ENCODE data around the gene SEPTIN1.
A peak's percentile ranks its signal among the peaks of the same experiment; 100 is the strongest.

SEPTIN1 gene

GRCh38 chr16:30382111-30382881 lies at the start of gene SEPTIN1:
Gene SEPTIN1, minus strand, starts transcription at chr16:30382561. Its CDS starts 19 bp downstream, at chr16:30382542.
- no peak for DNase-seq

GRCh38 chr16:30430428-30430970 lies 48.1 kb upstream of the SEPTIN1 start:
- no peak for DNase-seq

- peak; percentile 96 to 97 for DNase-seq
Observed at GRCh38 chr16:30429678-30430427, 47.5 kb upstream of the SEPTIN1 start, which contains the start of gene DCTPP1. Gene DCTPP1, minus strand, starts transcription at chr16:30430030. Its CDS starts 50 bp downstream, at chr16:30429980.

- no peak for DNase-seq
Observed at GRCh38 chr16:30429418-30429677, 47.0 kb upstream of the SEPTIN1 start.

GRCh38 chr16:30428055-30428454 lies 45.7 kb upstream of the SEPTIN1 start:
- DNase-seq: no peak

- DNase-seq: no peak
Observed at GRCh38 chr16:30421010-30421409, 38.6 kb upstream of the SEPTIN1 start.

- no peak for DNase-seq
Observed at GRCh38 chr16:30418350-30419181, 36.2 kb upstream of the SEPTIN1 start.

DNA sequence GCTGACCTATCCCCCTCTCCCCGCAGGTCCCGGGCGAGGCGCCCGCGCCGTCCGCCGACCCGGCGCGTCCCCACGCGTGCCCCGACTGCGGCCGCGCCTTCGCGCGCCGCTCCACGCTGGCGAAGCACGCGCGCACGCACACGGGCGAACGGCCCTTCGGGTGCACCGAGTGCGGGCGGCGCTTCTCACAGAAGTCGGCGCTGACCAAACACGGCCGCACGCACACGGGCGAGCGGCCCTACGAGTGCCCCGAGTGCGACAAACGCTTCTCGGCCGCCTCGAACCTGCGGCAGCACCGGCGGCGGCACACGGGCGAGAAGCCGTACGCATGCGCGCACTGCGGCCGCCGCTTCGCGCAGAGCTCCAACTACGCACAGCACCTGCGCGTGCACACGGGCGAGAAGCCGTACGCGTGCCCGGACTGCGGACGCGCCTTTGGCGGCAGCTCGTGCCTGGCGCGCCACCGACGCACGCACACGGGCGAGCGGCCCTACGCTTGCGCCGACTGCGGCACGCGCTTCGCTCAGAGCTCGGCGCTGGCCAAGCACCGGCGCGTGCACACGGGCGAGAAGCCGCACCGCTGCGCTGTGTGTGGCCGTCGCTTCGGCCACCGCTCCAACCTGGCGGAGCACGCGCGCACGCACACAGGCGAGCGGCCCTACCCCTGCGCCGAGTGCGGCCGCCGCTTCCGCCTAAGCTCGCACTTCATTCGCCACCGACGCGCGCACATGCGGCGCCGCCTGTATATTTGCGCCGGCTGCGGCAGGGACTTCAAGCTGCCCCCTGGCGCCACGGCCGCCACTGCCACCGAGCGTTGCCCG lies 35.4 kb upstream of the SEPTIN1 start:
- DNase-seq: peak; percentile 39 to 40

- DNase-seq: no peak
Observed at GRCh38 chr16:30416624-30417528, 34.5 kb upstream of the SEPTIN1 start.

- no peak for DNase-seq
Observed at GRCh38 chr16:30416047-30416603, 33.8 kb upstream of the SEPTIN1 start.

DNA sequence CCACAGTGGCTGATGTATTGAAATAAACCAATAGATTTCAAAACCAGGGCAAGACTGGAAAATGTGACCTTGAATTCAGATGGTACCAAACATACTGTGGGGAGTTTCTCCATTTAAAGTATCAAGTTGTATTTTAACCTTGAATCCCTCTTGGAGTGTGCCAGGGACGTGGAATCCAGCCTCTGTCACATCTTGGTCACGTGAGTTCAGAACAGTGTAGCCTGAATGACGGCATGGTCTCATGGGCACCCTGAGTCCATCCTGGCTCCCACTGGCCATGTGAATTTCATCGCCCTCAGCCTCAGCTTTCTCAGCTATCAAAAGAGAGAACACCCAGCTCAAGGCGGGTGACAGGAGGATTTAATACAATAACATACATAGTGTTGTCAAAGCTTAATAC lies 31.8 kb upstream of the SEPTIN1 start:
- no peak for DNase-seq

DNA sequence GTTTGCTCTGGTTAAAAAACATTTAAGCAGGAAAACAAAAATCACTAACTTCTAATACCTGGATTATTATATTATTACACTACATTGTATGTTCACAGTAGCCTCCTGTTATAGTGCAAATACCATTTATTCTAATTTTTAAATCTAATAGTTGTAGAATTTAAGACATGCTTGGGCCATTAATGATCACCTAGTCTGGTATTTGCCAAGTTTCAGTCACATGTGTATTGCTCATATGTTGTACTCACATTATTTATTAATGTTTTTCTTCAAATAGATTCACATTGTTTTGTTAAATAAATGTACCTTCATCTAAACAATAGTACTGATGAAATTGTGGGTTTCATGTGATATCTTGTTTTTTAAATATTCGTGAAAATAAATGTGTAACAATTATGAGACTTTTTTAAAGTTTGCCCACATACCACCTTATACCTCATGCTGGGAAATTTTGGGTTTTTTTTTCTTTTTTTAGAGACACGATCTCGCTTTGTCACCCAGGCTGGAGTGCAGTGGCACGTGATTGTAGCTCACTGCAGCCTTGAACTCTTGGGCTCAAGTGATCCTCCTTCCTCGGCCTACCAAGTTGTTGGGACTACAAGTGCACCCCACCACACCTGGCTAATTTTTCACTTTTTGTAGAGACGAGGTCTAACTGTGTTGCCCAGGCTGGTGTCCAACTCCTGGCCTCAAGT lies 30.9 kb upstream of the SEPTIN1 start:
- no peak for DNase-seq

DNA sequence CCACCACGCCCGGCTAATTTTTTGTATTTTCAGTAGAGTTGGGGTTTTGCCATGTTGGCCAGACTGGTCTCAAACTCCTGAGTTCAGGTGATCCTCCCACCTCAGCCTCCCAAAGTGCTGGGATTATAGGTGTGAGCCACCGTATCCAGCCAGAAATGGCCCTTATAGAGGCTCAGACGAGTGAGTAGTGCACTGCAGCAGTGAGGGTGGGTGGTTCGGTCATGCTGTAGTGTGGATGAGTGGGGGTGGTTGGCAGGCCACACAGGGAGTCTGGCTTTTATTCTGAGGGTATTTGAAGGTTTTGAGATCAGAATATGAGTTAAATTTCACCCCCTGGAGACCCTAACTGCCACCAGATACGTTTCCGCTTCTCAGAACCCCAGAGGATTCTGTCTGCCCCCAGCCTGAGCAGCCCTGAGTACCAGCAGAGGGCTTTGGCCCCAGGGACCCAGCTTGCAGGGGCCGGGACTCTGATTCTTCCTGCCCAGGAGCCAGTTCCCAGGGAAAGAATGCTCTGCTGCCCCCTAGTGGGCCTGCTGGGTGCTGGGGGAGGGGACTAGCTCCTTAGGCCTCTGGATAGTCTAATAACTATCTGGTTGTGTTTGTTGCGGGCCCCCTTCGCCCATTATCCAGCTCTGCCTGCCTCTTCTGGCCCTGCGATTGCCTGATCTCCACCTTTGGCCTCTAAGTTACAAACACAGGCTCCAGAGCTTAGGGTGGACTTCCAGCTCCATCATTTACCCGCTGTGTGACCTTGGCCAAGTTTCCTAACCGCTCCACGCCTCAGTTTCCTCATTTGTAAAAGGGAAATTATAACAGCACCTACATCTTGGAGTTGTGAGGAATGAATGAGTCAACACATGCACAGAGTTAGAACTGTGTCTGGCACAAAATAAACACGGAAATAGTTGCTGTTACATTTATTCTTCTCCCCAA lies 27.0 kb upstream of the SEPTIN1 start:
- DNase-seq: peak; percentile 59 to 72

DNA sequence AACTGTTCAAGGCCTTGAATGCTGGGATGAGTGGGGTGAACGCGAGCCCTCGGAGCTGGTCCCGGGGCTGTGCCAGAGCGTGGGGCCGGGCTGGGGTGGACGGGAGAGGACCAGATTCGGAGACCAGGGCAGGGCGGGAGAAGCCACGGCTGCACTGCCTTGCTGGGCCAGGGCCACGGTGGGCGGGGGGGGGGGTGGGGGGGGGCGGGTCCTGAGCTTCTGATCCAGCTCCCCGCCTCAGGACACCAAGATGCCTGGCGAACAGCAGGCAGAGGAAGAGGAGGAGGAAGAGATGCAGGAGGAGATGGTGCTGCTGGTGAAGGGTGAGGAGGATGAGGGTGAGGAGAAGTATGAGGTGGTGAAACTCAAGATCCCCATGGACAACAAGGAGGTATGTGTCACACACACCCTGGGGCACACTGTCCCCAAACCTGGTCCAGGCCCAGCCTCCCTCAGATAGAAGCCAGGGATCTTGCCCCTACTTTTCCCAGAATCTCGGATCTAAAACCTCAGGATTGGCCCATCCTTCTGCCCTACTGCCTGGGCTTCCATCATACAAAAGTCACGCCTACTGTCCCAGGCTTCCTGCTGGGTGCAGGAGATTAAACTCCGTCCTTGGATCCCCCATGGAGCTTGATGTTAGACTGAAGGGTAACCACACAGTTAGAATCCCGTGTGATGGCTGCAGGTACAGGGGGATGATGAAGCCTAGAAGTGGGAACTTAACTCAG lies 25.6 kb upstream of the SEPTIN1 start:
- DNase-seq: no peak

- peak; percentile 60 to 61 for DNase-seq
Observed at GRCh38 chr16:30407102-30407803, 24.9 kb upstream of the SEPTIN1 start, which contains the start of gene ZNF771. Gene ZNF771, plus strand, starts transcription at chr16:30407606. Its CDS starts 448 bp downstream, at chr16:30408054.

DNA sequence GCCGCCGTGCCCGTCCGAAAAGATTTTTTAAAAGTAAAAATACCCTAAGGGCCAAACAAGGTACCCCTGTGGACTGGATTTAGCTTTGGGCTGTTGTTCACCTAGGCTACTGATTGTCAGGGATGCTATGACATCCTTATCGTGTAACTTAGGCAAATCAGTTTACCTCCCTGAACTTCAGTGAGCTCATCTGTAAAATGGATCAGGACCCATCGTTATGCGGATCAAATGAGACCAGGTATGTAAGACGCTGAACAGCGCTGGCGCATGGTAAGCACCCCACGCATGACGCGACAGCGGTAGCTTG lies 24.4 kb upstream of the SEPTIN1 start:
- DNase-seq: no peak

GRCh38 chr16:30401768-30402425 lies 19.5 kb upstream of the SEPTIN1 start:
- no peak for DNase-seq

Measured in Kasumi-1 (cell line).